Measurements from ENCODE around the gene TP53TG5.

The TP53TG5 gene

DNA sequence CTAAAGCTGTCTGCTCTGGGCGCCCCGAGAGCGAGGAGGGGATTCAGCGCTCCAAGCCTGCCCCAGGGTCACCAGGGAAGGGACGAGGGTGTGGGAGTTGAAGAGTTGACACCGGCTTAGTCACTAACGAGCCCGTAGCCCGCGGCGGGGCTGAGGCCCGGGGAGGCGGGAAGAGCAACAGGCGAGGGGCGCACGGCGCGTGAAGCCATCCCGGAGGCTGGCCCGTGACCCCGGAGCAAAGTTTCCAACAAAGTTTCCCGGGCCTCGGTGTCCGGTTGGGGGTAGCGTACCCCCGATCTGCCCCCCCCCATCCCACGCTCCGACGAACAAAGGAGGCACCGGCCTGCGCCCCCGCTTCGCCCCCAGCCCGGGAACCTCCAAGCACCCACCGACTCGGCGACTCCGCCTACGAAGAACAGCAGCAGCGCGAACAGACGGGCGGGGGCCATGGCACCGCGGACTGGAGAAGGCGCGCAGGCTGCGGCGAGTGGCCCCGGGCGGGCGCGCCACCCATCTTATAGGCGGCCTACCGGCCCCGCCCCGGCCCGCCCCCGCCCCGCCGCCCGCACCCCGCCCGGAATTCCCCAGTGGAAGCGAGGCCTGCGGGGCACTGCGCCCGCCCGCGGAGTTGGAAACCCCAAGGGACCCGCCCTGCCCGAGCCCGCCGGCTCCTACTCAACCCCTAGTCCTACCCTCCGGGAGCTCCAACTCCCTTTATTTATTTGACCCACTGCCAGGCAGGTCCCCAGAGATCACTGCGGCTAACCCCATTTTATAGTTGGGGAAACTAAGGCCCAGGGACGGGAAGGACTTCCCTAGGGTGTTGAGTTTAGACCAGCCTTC, 30.0 kb downstream of the TP53TG5 start, which contains the start of gene SDC4:
Gene SDC4 (minus strand): TSS at position 489 of the 843 bp plus-strand sequence. CDS start 40 bp downstream, at position 449.
- in situ Hi-C loops (cut with HindIII; ENCODE audit: low sequenced_read_pairs): no loop called here

DNA sequence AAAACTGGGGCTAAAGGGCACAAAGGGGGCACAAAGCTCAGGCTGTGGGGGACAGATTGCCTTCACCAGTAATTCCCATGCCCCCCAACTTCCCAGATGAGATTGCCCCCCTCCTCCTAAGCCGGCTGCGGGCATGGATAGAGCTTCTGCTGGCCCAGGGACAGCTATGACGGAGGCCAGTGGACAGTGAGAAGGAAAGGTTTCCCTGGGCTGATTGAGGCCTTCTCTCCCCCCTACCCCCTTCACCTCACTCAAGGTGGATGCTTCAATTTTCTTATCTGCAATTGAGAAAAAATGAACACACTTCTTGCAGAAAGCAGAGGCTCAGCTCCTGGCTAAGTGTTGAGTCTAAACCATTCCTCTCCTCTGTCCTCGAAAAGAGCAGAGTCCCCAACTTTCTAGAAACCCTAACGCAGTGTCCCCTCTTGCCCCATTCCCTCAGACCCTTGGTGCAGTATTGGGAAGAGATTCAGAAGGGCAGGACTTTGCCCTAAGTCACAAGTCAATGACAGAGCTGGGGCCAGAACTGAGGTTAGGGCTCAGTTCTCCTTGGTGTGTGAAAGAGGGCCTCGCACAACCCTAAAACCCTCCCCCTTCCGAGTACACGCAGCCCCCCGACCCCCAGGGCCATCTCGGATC, 30.7 kb downstream of the TP53TG5 start:
- in situ Hi-C loops (cut with HindIII; ENCODE audit: low sequenced_read_pairs): no loop called here

DNA sequence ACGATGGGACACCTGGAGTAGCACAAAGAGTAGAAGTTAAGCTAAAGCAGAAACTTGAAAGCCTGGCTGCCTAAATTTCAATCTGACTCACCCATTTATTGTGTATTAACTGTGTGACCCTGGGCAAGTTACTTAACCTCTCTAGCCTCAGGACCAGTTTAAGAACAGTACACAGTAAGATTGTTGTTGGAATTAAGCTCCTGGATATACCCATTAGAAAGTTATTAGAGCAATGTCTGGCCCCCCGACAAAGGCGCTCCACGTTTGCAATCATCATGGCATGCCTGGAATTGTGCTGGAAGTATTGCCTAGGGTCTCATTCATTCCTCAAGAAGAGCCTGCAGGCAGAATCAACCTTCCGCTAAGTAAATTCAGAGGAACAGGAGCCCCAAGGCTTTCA, 31.3 kb downstream of the TP53TG5 start:
- in situ Hi-C loops (cut with HindIII; ENCODE audit: low sequenced_read_pairs): no loop called here

DNA sequence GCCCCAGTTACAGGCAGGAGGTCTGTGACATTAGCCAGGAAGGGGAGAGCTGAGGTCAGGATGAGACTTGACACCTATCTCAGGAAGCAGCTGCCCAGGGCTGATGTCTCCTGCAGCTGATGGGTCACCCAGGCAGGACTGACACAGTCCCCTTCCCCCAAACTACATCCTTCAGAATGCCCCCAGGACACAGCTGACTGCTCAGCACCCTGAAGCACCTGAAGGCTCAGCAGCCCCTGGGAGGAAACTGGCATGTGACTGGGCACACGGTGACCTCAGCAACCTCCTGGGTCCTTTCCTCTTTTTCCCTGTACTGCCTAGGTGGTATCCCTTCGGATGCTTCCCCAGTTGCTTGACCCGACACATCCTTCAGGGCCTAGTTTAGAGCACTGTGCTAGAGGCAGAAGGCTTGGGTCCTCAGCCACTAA, 31.8 kb downstream of the TP53TG5 start:
- in situ Hi-C loops (cut with HindIII; ENCODE audit: low sequenced_read_pairs): no loop called here

DNA sequence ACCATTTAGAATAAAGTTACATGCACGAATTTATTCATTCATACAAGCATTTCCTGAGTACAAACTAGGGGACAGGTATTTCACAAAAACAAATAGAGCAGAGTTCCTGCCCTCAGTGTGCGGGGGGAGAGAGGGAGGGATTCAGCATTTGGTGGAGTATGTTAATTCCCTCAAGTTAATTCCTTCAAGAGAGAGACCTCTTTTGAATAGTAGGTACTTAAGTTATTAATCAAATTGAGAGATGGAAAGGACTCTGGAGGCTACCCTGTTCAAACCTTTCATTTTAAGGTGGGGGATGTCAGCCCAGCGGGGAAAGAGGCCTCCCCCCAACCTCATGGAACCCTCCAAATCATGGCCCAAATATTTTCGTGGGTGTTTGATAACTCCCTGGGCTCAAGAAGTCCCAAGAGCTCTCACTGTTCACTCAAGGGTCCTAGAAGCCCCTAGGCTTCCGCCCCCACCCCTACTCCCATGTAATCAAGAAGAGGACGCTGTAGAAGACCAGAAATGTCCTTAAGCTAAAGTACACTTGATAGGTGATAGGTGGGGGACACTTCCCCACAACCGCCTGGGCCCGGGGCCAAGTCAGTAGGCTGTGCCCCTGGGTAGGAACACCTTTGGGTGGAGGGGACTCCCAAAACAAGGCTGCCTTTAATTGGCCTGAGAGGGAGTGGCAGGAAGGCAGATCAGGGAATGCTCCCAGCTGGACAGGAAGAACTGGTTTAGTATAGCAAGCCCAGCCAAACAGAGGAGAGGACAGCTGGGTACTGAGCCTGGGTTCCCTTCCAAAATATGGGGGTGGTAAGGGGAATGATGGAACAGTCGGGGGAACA, 32.8 kb downstream of the TP53TG5 start:
- in situ Hi-C loops (cut with HindIII; ENCODE audit: low sequenced_read_pairs): no loop called here

DNA sequence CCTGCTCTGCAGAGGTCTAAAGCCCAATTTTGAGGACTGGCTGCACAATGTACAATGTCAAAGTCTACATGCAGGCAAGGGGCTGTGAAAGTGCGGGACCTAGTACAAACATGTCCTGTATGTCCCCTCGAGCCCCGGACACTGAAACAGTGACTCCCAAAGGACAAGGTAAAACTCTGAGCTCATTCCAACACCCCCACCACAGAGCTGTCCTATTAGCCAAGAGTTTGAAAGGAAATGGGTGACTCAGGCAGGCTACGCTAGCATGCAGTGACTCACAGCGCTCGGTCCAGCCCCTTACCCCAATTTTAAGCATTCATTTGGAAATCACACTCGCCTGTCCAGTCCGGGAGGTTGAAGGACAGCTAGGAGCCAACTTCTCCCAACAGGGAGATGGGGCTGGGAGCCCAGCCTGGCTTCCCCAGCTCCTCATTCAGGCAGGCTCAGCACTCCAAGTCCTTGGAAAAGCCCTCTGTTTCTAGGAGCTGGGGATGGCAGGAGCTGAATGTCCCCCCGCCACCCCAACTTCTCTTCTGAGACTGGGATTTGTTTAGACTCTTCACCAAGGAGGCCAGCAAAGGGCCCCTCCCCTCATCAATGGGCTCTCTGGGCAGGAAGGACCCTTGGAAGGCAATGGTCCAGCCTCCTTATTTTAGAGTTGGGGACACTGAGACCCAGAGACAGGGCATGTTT, 33.8 kb downstream of the TP53TG5 start:
- in situ Hi-C loops (cut with HindIII; ENCODE audit: low sequenced_read_pairs): no loop called here

DNA sequence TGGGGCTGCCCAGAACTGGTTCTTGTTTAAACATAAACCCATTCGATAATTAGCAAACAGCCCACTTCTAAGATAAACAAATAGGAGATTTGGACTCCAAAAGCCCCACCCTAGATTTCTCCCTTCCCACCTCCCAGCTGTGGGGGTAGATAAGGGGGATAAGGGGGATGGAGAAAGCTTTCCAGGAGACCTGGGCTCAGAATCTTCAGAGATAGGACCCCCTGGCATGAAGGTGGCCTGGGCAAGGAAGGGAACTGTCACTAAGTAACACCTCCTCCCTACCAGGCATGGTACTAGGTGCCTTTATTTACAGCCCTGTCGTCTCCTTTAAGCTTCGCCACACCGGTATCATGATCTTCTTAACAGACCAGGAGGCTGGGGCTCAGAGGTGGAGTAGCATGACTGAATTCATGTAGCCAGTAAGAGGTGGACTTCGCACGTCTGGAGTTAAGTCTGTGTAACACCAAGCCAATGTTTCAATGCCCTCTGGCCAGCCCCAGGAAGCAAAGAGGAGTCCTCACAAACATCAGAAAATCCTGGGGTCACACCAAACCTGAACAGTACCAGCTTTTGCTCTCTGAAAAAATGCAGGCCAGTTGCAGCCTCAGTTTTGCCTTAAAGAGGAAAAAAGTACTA, 34.5 kb downstream of the TP53TG5 start:
- in situ Hi-C loops (cut with HindIII; ENCODE audit: low sequenced_read_pairs): no loop called here

DNA sequence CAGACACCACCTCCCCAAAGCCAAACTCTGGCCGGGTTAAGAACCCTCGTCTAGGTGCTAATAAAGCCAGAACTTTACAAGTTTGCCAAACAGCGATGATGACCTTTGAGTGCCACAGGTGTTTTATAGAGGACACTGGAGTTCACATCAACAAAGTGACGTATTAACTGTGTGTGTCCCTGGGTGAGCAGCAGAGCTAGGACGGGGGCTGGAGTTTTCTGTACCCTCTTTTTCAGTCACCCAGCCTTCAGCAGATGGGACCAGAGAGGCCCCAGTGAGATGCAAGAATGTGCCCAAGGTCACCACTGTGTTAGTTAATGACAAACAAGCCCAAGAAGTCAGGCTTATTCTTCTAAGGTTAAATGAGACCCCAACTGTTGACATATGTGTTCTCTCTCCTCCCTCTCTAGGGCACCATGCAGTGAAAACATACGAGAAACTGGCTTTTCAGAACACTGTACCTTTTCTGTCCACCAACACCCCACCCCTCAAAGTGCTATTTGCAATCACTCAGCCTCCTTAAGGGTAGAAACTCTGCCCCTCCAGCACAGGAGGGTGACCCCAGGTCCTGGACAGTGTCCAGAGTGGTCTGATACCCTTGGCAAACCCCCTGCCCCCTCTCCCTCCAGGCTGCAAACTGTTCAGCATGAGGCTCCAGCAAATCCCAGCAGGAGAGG, 35.1 kb downstream of the TP53TG5 start:
- in situ Hi-C loops (cut with HindIII; ENCODE audit: low sequenced_read_pairs): no loop called here

DNA sequence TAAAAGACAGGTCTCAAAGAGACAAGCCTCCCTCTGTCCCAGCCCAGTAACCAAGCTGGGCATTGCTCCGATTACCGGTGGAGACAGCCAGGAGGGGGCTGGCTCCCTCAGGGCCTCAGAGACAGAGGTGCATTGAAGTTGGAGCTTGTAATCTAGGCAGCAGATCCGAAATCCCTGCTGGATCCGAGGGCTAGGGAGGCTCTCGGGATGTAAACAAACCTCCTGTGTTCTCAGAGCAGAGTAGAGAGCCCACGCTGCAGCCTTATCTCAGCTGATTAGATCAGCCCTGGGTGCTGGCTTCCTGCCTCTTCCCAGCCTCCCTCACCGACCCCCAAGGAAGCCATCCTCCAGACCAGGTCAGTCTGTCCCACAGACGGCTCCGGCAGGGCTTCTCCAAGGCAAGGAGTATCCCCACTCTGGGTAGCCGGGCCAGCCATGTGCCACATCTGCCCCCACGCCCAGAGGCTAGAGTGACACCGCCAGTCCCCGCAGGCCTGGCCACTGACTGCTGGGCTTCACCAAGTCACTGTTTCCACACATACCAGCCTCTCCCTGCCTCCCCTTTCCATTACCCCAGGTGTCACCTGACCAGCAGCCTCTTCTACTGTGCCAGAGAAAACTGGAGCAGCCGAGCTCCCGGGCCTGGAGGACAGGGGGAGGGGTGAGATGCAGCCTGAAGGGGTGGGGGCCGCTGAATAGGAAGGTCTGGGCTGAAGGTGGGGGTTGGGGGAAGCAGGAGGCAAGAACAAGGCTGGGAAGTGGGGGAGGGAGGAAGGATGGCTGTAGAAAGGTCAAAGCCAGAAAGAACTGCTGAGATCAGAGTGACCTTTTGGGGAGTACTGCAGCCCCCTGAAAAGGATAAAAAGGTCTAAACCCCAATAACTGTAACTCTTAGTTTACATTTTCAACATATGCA, 35.9 kb downstream of the TP53TG5 start:
- in situ Hi-C loops (cut with HindIII; ENCODE audit: low sequenced_read_pairs): no loop called here

DNA sequence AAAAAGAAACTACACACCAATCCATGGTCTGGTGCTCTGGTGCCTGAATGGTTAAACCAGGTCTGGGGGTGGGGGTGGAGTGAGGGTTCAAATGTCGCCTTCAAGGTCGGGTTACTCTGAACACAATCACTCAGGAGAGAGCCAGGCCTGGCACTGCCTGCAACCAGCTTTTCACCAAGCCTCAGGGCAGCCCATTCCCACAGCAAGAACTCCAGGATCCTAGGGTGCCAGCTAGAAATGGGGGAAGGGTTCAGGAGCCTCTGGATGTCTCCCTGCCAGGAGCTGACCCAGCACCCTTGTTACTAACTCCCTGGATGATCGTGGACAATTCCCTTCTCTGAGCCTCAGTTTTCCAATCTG, 36.6 kb downstream of the TP53TG5 start:
- in situ Hi-C loops (cut with HindIII; ENCODE audit: low sequenced_read_pairs): no loop called here

DNA sequence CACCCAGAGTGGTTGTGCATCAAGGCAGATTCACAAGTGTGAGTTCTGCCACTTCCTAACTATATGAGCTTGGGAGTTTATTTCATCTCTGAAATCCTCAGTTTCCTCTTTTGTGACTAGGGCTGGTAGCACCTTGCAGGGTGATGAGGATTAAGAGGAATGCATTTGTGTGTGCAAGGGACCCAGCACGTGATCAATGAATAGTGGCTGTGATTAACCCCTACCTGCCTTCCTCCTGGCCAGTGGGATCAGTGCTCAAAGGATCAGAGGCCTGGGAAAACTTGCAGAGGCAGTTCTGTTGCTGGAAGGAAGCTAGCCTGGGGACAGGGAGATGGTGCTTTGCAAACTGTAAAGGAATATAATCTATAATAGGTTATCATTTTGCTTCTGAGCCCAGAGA, 37.2 kb downstream of the TP53TG5 start:
- in situ Hi-C loops (cut with HindIII; ENCODE audit: low sequenced_read_pairs): no loop called here

DNA sequence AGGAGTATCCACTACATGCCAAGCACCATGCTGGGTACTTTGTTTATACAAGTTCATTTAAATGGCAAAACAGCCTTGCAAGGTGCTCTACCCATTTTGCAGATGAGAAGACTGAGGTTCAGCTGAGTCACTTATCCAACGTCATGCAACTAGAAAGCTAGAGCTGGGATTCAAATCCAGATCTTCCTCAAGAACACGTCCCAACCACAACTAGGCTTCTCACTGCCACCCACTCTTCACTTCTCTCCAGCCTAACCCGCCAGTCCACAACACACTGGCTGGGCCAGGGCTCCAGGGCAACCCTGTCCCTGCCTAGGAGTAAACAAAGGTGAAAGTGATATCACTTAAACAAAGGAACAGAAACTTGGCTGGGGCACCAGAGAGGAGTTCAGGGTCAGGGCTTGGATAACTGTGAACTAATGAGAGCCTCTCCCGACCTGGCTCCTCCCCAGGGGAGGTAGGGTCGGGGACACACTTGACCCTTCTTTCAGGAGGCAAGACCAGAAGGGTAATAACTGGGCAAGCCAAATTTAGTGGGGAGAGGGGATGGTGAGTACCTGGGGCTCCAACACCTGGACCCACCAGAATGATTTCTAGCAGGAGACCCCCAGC, 37.8 kb downstream of the TP53TG5 start:
- in situ Hi-C loops (cut with HindIII; ENCODE audit: low sequenced_read_pairs): no loop called here

DNA sequence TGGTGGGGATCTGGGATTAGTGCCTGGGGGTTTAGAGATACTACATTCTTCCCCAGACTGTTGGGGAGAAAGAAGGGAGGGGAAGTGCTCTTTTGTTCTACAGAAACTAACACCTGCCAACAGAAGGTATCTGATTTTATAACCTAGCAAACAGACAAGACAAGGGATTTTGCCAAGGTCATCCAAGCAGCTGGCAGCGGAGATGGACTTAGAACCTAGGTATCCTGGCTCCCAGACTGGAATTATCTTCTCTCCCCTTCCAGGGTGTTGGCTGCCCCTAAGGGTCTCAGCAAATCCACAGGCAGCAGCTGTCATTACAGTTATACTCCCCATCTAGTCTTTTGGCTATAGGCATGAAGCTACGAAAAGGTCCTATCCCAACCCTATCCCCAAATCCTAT, 38.3 kb downstream of the TP53TG5 start:
- in situ Hi-C loops (cut with HindIII; ENCODE audit: low sequenced_read_pairs): no loop called here

DNA sequence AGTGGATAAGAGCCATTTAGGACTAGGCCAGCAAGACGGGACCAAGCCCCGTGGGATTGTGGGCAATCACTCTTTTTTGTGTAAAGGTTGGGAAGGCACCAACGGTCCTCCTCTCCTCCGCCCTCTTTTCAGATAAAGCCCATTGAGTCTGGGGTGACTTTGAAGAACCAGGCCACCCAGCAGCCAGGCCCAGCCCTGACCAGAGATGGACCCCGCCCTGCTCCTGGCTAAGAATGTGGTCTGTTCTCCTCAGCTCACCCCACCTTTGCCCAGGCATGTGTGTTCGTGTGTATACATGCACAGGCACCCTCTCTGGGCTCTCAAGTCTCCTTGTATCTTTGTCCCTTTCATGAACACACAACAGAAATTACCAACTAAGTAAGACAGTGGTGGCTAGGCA, 39.0 kb downstream of the TP53TG5 start:
- in situ Hi-C loops (cut with HindIII; ENCODE audit: low sequenced_read_pairs): no loop called here

DNA sequence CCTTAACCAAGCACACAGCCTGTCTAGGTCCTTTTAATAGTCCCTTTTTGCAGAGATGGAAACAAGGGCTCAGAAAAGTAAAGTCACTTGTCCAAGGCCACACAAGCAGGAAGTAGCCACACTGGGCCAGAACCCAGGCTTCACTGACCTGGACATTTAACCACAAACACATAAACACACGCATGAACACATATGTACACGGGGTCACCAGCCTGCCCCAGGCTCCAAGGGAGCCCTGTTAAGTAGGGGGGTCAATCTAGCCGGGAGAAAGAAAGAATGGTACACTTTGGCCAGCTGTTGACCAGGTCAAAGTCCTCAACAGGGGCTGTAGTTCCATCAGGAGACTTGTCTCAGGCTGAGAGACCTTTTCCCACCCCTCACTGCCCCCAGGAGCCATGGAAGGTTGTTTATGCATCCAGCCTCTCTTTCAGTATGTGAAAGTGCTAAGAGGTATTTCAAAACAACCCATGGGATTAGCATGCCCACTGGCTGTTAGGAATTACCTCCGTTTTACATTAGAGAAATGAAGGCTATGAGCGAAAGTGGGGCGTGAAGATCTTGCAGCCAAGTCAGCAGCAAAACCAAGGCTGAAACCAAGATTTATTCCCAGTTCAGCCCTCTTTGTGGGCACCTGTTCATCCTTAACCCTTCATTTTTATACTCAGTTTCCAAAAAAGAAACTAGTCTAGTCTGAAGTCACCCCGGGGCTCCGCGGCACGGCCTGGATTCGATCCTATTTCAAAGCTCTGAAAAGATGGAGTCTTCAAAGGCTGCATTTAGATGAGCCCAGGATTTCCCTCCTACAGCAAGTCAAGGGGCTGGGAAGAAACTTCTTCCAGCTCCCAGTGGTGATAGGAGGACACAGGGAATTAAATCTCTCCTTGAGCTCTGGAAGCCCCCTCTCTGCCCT, 39.7 kb downstream of the TP53TG5 start:
- in situ Hi-C loops (cut with HindIII; ENCODE audit: low sequenced_read_pairs): no loop called here

DNA sequence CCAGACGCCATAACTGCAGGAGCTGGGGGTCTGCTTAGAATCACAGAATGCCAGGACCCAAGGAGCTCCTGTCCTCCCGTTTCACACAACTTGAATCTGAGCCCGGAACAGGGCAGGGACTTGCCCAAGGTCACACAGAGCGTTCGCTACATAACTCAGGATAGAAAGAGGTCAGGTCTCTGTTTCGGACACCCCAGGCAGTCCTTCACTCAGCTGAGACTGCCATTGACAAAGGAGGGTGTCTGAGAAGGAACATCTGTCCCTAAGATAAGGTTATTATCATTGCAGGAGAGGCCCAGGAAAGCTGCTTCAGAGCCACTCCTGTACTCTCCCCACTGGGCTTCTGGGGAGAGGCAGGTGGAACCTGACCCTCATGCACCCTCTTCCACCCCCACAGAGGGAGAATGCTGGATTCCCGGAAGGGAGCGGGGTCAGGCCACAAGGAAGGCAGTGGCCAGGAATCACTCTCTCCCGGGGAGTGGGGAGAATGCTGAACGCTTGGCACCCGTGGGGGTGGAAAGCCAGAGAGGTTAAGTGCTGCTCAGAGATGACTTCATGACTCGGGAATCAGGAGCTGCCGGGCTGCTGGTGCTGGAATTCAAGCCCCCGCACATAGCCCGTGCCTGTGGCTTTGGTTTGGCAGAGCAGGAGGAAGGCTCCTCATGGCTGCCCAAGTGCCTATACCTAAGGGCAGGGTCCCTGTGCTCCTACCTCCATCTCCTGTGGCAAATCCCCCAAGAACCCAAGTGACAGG, 40.6 kb downstream of the TP53TG5 start:
- in situ Hi-C loops (cut with HindIII; ENCODE audit: low sequenced_read_pairs): no loop called here
